ENCODE measurements around the gene MCC.

DNA sequence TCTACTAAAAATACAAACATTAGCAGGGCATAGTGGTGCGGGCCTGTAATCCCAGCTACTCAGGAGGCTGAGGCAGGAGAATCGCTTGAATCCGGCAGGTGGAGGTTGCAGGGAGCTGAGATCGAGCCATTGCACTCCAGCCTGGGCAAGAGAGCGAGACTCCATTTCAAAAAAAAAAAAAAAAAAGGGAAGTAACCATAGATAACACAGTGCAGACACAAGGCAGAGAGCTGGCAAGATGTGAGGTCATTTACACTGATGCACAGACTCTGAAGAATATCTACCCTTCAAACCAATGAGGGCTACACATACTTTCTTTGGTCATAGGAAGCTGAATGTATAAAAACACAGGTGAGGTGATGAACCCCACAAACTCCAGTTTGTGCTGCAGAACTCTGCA lies 379.8 kb downstream of the MCC start:
- TF ChIP-seq, protein P1, sequence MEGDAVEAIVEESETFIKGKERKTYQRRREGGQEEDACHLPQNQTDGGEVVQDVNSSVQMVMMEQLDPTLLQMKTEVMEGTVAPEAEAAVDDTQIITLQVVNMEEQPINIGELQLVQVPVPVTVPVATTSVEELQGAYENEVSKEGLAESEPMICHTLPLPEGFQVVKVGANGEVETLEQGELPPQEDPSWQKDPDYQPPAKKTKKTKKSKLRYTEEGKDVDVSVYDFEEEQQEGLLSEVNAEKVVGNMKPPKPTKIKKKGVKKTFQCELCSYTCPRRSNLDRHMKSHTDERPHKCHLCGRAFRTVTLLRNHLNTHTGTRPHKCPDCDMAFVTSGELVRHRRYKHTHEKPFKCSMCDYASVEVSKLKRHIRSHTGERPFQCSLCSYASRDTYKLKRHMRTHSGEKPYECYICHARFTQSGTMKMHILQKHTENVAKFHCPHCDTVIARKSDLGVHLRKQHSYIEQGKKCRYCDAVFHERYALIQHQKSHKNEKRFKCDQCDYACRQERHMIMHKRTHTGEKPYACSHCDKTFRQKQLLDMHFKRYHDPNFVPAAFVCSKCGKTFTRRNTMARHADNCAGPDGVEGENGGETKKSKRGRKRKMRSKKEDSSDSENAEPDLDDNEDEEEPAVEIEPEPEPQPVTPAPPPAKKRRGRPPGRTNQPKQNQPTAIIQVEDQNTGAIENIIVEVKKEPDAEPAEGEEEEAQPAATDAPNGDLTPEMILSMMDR (IDR thresholded peaks at IDR 0.05) = no peak
- TF ChIP-seq, protein P2, sequence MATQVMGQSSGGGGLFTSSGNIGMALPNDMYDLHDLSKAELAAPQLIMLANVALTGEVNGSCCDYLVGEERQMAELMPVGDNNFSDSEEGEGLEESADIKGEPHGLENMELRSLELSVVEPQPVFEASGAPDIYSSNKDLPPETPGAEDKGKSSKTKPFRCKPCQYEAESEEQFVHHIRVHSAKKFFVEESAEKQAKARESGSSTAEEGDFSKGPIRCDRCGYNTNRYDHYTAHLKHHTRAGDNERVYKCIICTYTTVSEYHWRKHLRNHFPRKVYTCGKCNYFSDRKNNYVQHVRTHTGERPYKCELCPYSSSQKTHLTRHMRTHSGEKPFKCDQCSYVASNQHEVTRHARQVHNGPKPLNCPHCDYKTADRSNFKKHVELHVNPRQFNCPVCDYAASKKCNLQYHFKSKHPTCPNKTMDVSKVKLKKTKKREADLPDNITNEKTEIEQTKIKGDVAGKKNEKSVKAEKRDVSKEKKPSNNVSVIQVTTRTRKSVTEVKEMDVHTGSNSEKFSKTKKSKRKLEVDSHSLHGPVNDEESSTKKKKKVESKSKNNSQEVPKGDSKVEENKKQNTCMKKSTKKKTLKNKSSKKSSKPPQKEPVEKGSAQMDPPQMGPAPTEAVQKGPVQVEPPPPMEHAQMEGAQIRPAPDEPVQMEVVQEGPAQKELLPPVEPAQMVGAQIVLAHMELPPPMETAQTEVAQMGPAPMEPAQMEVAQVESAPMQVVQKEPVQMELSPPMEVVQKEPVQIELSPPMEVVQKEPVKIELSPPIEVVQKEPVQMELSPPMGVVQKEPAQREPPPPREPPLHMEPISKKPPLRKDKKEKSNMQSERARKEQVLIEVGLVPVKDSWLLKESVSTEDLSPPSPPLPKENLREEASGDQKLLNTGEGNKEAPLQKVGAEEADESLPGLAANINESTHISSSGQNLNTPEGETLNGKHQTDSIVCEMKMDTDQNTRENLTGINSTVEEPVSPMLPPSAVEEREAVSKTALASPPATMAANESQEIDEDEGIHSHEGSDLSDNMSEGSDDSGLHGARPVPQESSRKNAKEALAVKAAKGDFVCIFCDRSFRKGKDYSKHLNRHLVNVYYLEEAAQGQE (IDR thresholded peaks at IDR 0.05; ENCODE audit: insufficient read depth in 1 of 2, low read depth in 2 of 2, low read length in 1 of 2) = no peak
- TF ChIP-seq POLR2AphosphoS5 (IDR thresholded peaks at IDR 0.05; ENCODE audit: low read depth, low read length) = no peak
- no peak for TF ChIP-seq SIN3A (IDR thresholded peaks at IDR 0.05; ENCODE audit: borderline replicate concordance, insufficient read depth, low read depth, low read length)

Data from Panc1 (cell line).